T-helper 1 cell treated with Interleukin-12 subunit alpha and Interleukin-12 subunit beta and Interleukin-4 antibody, amounts not matched to agents 30 ng/mL and 1 ng/mL, for 36 hours (primary cell): Measurements from ENCODE around the gene PTPRA. TPM values are rescaled to one million over a fixed set of nuclear protein-coding genes. Genes with fewer than 3 reads are reported as not detected.

ENCODE experiments used
- intact Hi-C: fragments of 100-400 bp; cut with micrococcal nuclease; formaldehyde crosslinking; loops from one replicate; pipeline ENCODE4 v1.15.1; 2024
- total RNA-seq: library from RNA; stranded (reverse); gene quantifications from 2 replicates; pipeline ENCODE4 v1.2.3, GENCODE V29; 2022

PTPRA gene
- total RNA-seq, 1 donor from 2014 or later, result 67.0 TPM

DNA sequence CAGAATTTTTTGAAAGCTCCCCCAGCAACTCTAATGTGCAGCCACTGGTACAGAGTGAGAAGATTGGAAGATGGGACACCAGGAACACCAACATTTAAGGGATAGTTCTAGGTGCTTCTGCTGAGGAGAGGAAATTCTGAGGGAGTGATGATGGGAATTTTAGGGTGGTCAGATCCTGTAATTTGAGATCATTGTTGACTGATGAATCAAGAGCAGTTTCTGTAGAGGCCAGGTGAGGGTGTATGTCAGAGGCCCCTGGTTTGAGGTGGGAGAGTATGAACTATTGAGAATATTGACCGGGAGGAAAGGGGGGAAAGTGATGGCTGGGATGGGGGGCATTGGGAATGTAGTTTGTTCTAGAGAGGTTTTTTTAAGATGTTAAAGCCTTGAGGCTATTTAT lies 47.2 kb downstream of the PTPRA start:
- intact Hi-C loops, result no loop called here

DNA sequence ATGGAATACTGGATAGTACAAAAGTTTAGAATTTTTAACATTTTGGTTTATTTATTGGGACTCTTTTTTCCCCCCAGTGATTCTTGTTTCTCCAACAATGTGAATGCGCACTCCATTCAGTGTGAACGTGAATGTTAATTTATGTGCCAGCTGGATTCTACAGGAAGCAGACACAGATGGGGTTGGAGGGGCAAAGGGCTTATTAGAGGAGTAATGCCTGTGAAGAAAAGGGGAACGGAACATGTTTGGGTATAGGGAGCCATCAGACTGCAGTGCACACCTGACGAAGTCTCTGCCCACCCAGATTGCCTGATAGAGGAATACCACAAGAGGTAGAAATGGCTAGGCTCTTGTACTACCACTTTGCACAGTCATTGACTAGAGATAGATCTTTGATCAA lies 48.2 kb downstream of the PTPRA start:
- intact Hi-C loops, result no loop called here

DNA sequence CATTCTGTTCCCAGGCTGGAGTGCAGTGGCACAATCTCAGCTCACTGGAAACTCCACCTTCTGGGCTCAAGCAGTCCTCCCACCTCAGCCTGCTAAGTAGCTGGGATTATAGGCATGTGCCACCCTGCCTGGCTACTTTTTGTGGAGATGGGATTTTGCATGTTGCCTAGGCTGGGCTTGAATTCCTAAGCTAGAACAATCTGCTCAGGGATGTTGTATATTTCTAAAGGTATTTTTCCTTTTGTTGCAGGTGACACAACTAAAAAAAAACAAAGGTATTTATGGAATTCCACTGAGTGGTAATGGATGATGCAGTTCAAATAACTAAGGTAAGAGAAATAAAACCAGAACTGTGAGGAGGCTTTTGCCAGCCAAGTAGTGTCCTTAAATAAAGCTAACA lies 49.7 kb downstream of the PTPRA start:
- intact Hi-C loops, result no loop called here

DNA sequence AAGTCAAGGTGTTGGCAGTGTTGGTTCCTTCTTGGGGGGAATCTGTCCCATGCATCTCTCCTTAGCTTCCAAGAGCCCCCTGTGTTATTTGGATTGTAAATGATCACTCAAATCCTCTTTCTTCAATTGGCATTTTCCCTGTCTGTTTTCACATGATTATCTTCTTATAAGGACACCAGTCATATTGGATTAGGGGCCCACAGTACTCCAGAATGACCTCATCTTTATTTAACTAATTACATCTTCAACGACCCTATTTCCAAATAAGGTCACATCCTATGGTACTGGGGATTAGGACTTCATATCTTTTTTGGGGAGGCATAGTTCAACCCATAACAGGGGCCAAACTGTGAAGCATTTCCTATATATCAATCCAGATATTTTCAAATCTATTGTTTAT lies 57.3 kb downstream of the PTPRA start:
- intact Hi-C loops, result no loop called here

DNA sequence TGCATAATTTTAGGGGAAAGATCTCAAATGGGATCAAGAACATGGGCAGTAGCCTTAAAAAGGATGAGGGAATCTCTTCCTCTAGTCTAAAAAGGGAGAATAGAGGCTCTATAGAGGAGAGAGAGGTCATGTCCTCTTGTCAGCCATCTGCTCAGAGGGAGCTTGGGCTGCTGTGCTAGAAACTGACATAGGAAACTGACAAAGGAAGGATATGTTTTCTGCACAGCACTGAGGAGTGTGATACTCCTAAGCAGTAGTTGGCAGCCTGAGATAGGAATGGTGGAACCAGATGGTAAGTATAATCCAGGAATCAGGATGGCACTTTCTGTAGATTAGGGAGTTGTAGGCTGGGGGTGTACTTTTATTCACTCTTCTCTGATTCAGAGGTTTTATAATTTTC lies 59.2 kb downstream of the PTPRA start:
- intact Hi-C loops, result no loop called here

DNA sequence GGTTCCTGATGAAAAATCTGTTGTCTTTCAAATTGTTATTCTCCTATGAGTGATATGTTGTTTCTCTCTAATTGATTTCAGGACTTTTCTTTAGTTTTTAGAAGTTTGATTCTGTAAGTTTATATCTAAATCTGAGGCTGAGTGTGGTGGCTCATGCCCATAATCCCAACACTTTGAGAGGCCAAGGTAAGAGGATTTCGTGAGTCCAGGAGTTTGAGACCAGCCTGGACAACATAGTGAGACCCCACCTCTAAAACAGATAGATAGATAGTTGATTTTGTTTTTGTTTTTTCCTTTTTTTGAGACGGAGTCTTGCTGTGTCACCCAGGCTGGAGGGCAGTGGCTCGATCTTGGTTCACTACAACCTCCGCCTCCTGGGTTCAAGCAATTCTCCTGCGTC lies 64.6 kb downstream of the PTPRA start:
- intact Hi-C loops, result no loop called here

DNA sequence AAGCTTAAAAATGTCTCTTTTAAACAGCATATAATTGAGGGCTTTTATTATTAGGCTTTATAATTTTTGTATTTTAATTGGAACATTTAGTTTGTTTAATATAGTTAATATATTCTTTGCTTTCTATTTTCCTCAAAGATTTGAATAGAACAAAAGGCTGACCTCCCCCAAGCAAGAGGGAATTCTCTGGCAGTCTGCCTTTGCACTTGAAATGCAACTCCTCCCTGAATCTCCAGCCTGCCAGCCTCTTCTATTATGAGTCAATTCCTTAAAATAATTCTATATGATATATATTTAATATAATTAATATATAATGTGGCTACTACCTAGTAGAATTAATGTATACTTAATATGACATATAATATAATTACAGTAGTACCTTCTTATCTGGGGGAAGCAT lies 69.2 kb downstream of the PTPRA start:
- intact Hi-C loops, result no loop called here

DNA sequence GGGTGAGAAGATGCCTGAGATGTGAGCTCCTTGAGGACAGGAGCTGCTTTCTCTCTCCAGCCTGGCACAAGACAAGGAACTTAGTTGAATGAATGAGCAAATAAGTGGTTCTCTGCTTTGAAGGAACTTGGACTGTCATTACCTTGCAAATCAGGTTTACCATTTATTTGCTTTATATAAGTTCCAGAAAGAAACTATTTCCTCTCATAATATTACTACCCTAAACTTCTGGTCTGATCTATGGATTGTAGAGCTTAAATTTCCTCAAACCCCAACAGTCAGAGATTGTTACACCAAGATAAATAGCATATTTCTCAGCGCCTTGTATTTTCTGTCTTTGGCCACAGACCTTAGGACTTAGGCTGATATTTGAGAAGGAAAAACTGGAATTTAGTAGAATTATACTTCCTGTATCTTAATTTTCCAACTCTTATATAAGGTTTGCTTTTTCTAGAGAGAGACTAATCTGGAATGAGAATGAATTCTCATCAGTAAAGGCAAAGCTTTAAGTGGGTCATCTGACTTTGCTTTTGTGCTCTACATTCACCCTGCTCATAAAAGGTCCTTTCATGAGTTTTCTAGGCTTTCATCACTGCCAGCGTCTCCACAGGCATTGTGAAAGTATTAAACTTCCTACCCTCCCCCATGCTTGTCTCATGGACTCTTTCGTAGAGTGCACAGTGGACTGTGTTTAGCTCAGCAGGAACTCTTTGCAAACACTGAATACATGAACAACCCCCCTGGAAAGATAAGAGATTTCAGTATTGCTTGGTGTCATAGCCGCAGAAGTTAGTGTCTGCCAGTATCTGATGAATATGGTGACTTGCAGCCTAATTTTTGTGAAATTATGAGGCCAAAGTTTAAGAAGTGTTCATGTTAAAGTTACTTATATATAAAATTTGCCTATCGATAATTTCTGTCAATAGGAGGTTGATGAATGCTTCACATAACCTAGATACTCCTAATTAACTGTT lies 74.0 kb downstream of the PTPRA start:
- intact Hi-C loops, result no loop called here

DNA sequence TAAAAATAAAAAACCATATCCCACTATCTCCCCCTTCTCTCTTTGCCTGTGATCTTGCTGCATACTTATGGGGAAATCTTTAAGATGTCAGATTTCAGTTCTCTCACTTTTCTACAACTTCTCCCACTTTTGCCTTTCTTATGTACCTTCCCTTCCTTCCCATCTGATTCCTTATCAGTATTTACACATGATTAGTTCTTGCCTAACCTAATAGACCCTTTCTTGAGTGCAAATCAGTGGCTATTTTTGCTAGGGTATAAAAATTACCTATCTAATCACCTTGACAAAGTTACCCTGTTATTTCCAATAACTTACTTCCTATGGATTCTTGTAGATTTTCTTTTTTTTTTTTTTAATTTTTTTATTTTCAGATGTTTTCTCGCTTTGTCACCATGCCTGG lies 75.7 kb downstream of the PTPRA start:
- intact Hi-C loops, result no loop called here

DNA sequence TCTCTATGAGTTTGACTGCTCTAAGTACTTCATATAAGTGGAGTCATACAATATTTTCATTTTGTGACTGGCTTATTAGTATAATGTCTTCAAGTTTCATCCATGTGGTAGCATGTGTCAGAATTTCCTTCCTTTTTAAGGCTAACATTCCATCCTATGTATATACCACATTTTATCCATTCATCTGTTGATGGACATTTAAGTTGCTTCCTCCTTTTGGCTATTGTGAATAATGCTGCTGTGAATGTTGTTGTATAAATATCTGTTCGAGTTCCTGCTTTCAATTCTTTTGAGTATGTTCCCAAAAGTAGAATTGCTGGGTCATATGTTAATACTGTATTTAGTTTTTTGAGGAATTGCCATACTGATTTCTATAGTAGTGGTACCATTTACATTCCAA lies 79.5 kb downstream of the PTPRA start:
- intact Hi-C loops, result no loop called here

DNA sequence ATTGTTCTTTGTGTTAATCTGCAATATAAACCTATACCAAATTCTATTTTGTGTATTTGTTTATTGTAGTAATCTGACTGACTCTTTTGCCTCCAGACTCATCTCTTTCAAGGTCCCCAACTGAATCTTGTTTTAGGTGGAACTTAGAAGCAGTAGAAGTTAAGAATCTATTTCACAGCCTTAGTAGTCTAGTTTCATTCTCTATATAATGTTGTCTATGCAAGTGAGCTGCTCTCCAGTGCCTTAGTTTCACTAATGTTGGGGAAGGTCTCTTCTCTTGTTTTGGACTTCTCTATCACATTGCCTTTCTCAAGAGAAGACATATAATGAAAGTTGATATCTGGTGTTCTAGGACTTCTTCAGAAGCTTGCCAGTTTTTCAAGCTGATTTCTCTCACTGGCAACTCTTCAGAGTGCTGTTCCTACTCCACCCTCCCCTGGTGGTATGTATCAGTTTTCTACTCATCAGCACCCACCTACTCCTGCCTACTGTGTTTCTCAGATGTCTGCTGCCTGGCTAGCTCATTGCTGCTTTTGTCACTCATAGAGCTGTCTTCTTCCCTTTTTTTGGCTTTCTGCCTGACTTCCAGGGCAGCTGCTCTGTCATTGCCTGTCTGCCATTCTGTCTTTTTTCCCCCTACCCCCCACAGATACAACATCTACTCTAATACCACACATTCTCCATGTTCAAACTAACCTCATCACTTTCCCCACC lies 82.1 kb downstream of the PTPRA start:
- intact Hi-C loops, result no loop called here

DNA sequence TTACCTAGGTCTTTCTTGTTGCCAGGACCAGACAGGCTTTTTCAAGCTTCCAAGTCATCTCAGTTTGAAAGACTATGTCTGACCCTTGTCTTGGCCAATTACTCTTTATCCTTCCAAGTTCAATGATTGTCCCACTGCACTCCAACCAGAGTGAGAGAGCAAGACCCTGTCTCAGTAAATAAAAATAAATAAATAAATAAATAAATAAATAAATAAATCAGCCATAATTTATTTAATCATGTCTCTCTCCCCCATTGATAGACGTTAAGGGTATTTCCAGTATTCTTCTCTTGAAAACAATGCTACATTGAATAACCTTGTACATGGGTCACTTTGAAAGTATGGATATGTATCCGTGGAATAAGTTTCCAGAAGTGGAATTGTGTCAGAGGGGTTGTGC lies 83.2 kb downstream of the PTPRA start:
- intact Hi-C loops, result no loop called here

DNA sequence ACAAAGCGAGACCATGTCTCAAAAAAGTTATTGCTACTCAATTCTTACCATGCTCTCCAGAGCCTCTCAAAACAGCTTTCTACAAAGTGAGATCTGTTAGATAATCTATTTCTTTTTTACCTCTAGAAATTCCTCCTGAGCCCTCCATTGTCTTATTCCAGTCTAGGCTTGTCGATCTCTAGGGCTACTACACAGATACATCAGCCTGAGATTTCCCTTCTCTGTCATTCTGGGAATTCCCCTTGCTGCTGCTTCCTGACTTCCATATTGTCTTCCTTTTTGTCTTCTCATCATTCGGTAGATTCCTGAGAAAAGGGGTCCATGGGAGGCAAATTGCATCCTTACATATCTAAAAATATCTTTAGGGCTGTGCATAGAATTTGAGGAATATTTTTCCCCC lies 94.6 kb downstream of the PTPRA start:
- intact Hi-C loops, result no loop called here

DNA sequence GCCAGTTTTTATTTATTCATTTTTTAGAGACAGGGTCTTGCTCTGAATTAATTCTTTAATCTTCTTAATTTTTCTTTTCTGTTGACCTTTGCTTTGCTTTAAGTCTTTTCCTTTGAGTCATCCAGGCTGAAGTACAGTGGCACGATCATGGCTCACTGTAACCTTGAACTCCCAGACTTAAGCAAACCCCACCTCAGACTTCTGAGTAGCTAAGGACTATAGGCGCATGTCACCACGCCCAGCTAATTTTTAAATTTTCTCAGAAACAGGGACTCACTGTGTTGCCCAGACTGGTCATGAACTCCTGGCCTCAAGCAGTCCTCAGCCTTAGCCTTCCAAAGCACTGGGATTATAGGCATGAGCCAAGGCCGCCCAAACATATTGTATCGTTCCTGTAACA lies 98.8 kb downstream of the PTPRA start:
- intact Hi-C loops, result no loop called here

DNA sequence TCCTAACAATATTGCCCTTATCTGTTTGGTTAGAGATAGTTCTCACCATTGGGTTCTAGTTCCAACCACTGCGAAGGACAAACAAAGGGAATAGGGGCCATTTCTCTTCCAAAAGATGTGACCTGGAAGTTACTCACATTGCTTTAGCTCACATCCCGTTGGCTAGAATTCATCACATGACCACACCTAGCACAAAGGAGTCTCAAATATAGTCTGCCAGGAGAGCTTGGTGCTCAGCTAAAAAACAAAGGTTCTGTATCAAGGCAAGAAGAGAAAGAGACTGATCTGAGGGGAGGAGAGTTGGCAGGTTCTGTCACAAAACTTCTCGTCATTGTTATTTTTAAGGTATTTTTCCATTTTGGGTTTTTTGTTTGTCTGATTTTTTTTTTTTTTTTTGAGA lies 100.3 kb downstream of the PTPRA start:
- intact Hi-C loops, result no loop called here

DNA sequence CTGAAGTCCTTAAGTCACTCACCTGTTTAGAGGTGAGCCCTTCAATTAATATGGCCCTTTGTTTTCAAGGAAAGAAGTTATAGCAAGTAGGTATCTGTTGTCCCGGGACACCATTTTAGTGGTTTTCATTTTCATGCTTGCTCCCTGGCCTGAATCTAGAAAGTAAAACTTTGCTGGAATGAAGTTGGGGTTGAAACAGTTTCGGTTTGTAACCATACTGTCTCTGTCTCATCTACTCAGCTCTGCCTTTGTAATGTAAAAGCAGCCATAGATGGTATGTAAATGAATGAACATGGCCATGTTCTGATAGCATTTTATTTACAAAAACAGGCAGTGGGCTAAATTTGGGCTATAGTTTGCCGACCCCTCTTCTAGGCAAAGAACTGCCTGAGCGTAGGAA lies 105.2 kb downstream of the PTPRA start:
- intact Hi-C loops, result no loop called here

DNA sequence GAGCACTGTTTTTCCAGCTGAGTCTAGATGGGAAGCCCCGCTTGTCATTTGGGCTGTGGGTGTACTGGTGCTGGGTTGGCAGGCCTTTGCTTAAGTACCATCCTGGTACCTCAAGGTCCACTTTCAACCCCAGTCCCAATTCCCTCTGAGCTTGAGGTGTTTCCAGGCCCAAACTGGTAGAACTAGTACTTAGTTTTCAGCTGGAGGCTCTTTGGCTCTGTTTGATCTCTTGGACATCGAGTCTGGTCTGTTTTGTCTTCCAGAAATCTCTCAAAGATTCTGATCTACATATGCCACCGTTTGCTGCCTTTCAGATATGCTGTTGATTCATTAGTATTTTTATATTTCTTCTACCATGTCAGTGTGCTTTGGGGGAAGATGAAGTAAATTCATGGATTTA lies 108.4 kb downstream of the PTPRA start:
- intact Hi-C loops, result loop anchor here (5.0 to 10.0 kb wide), 3 partner anchors 294 to 507 kb away; partner anchors contain the start of gene SNRPB

DNA sequence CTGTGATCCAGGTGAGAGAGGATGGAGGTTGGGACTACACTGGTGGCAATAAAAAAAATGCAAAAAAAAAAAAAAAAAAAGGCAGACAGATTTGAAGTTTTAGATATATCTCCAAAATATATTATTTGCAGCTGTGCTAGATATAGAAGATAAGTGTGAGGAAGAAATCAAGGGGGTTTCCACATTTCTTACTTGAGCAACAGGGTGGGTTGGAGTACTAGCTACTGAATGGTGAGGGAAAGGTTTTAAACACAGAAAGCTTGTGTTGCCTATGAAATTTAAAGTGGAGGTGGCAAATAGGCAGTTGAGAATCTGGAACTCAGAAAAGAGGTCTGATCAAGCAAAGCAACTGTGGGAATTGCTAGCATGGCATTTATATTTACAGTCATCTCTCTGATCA lies 110.2 kb downstream of the PTPRA start:
- intact Hi-C loops, result loop anchor here (5.0 to 10.0 kb wide), 3 partner anchors 296 to 509 kb away; partner anchors contain the start of gene SNRPB

DNA sequence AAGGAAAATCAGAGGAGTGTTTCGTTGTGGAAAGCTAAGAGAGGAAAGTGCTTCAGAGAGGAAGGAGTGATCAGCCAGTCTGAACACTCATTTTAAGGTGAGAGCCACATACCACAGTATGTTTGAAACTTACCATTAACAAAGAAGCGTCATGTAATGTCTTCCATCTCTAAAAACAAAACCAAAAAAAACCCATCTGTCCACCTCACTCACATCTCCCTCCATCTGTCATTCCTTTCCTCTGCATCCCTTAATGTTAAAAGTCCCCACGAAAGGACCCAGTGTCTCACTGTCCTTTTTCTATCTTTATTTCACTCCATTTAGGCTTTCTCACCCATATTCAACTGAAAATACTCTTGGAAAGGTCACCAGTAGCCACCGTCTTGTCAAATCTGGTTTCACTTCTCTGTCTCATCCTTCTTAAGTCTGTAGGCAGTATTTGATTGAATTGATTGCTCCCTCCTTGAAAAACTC lies 110.8 kb downstream of the PTPRA start:
- intact Hi-C loops, result loop anchor here (2.0 to 10.0 kb wide), 5 partner anchors 27 to 509 kb away; partner anchors contain the start of genes PTPRA and SNRPB

DNA sequence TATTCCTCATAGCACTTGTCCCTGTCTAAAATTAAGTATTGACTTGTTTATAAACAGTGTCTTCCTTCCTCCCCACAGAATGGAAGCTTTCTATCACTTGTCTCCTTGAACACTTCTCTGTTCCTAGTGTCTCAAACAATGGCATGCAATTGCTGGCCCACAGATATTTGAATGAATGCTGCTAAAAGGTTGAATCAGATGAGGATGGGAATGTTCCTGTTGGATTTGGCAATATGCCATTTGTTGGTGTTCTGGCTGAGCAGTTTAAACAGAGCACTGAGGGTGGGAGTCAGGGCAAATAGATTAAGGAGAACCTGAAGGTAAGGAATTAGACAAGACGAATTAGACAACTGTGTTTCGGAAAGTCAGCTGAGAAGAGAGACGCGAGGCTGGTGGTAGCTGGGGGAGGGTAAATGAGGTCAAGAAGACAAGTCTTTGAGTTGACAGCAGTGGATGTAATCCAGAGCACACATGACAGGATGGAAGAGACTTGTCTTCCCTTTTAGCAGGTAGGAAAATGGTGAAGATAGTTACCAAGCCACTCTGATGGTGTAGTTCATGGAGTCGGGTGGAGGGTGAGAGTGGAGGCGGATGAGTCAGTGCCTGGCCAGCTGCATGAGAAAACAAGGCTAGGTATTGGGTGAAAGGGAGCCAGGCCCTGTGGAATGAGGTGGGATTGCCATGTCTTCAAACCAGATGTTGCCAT lies 111.8 kb downstream of the PTPRA start:
- intact Hi-C loops, result loop anchor here (2.0 to 10.0 kb wide), 6 partner anchors 26 to 510 kb away; partner anchors contain the start of genes FASTKD5, PTPRA, SNRPB and UBOX5

DNA sequence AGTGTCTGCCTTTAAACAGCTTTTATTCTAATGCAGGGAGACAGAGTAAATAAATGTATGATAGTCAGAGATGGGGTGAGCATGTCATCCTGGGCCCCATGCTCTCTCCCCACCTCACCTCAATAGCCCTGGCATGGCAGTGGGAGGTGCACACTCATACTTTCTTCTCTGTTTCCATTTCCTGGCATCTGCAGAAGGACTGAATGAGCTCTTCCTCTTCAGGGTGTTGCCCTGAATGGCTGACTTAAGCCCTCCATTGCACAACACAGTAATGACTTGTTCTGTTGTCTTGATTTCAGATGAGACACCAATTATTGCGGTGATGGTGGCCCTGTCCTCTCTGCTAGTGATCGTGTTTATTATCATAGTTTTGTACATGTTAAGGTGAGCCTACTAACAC lies 113.2 kb downstream of the PTPRA start:
- intact Hi-C loops, result loop anchor here (5.0 to 10.0 kb wide), 3 partner anchors 171 to 512 kb away; partner anchors contain the start of genes FASTKD5, SNRPB and UBOX5
